HL-60/S4 treated with retinoic acid at 250 ng/mL for 4 days and 3 days (cell line): Measurements from ENCODE around the gene FCAMR.

ENCODE experiments used
- in situ Hi-C: fragments of 300-500 bp; cut with MboI; formaldehyde crosslinking; loops from 2 replicates; pipeline ENCODE4 v1.7.0; 2022; ENCODE audit warnings: low sequenced_read_pairs

Gene FCAMR

DNA sequence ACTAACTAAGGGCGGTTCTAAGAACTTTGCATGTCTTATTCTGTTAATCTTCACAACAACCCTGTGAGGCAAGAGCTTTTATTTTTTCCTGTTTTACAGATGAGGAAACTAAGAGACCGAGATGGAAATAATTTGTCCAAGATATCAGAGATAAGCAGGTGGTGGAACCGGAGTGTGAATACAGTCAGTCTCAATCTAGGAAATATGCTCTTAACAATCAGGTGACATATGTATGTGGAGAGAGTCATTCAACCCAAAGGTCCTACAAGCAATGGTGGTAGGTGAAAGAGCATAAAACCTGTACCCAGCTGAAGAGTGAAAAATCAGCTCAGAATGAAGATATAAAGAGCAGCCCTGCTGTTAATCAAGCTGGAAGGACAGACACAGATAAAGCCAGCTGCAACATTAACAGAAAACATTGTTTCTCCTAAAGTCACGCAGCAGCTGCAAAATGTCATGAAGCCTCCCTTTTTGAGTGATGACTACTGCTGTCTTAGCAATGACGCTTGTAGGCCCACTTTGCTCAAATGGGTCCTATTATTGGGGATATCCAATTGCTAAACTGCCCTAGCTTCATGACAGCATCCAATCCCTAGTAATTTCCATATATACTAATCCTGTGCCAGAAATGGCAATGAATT, 30.5 kb upstream of the FCAMR start:
- in situ Hi-C loops: no loop called here

DNA sequence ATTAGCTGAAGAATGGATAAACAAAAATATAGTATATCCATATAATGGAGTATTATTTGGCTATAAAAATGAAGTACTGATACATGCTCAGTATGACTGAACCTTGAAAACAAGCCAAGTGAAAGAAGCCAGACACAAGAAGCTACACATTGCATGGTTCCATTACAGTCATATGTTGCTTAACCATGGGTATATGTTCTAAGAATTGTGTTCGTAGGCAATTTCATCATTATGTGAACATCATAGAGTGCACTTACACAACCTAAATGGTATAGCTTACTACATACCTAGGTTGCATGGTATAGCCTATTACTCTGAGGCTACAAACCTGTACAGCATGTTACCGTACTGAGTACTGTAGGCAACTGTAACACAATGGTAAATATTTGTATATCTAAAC, 28.6 kb upstream of the FCAMR start:
- in situ Hi-C loops: no loop called here

DNA sequence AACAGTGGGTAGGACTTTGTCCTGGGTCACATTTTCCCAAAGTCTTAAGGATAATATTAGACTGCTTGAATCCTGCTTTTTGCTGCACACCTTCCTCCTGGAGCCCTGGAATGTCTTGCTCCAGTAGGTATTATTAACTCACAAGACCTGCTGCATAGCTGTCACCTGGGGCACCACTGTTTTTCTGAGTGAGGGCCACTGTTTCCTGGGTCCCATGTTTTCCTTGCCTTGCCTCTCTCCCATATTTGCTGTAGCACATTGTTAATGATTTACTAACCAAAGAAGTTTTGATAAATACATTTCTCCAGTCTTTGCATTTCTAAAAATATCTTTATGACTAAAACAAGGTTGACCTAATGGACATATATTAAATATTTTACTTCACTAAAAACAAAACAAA, 22.5 kb upstream of the FCAMR start:
- in situ Hi-C loops: no loop called here

DNA sequence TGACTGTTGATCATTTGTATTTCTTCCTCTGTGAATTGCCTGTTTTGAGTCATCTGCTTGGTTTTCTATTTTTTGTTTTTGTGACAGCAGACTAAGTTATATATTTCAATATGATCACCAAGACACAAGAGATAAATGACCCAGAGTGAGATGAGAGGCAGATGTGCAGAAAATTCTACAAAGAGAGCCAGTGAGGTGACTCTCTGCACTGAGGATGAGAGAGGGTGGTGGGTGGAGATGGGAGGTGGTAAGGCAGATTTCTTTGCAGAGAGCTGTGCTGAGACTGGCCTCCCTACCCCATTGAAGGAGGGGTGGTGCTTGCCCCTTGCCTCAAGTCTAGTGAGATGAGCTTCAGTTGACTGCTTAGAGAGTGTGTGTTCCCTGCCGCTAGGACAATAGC, 17.6 kb upstream of the FCAMR start:
- in situ Hi-C loops: no loop called here

DNA sequence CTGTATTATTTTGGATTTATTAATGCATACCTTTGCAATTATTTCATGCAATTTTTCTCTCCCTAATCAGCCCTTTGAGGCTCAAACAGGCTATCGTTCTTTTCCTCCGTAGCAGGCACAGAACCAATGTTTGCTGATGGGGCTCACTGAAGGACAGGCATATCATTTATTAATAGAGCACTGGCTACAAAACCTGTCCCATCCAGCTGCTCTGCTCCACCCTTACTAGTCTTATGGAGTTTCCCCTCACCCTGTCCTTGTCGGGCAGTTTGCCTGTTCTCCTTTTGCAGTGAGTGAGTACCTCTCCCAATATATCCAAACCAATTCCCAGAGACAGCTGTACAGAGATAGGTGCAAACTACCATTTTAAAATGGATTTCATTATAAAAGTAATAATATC, 16.6 kb upstream of the FCAMR start:
- in situ Hi-C loops: no loop called here

DNA sequence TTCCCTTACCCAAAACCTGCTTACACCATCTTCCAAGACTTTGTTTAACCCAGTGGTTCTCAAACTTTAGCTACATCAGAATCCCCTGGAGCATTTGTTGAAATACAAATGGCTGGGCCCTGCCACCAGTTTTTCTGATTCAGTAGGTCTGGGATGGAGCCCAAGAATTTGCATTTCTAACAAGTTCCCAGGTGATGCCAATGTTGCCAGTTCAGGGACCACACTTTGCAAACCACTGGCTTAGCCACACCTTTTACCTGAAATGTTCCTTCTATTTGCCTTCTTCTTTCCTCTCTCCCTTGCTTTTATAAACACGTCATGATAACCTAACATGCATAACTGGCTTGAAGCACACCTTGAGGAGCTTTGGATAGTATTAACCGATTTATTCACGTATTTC, 16.1 kb upstream of the FCAMR start:
- in situ Hi-C loops: no loop called here

DNA sequence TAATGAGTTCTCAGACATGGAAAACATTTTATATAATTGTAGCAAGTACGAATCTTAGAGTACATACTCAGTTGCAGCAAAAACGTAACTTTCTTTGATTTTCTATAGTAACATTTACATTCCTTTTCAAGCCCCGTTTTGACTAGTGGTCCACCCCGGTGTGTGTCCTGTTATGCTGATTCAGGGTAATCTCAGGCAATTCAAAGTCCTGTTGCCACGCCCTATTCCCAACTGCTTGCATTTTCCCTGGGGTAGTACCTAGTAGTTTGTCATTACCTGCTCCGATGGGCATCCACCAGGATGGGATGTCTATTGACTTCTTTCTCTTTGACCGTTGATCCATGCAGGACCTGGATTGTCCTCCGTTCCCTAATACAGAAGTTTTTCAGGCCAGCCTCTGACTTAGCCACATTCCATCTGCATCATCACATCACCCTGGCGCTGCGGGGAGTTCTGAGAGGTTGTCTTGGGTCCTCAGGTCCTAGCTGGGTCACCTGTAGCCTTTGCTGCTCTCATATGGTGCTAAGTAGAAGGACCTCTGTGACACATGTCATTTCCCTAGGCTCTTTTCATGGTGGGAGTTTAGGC, 15.0 kb upstream of the FCAMR start:
- in situ Hi-C loops: no loop called here

DNA sequence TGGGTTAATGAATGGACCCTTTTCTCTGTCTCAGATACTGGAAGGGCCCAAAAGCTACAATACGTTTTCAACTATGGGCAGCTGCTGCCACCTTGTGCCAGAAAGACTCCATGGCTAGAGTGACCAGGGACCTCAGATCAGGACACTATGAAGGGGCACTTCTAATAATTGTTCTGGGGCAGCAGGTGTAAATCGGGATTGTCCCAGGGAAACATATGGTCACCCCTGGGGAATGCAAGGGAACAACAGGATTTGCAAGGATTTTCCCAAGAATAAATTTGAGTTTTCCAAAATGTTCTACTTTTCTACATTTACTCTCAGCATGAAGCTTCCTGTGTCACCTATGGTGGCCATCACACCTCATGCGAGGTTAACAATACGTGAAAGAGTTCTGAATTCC, 12.0 kb upstream of the FCAMR start:
- in situ Hi-C loops: no loop called here

DNA sequence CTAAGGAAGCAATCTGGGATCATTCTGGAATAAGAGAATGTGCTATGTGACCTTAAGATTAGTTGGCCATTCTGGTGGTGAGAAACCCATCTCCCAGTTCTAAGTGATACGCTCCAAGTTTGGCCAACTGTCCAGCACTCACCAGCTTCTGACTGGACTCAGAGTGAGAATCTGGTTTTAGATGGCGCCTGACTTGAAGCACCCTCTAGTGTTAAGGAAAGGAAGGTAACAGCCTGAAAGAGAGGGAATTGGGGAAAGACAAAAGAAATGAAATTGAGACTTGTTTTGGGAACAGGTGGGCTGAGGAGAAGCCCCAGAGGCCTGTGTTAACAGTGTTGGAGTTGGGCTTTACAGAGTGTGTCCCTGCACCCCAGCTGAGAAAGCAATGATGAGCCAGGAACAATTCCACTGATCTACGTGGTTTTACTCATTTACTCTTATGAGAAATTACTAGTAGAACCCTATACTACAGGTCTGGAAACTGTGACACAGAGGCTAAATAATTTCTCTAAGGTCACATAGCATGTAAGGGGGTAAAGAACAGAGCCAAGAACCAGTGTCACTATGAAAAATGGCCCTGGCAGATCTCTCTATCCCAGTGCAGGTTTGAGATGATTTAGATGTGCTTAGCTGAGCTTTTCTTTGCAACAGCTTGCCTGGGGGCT, 9.3 kb upstream of the FCAMR start:
- in situ Hi-C loops: no loop called here

DNA sequence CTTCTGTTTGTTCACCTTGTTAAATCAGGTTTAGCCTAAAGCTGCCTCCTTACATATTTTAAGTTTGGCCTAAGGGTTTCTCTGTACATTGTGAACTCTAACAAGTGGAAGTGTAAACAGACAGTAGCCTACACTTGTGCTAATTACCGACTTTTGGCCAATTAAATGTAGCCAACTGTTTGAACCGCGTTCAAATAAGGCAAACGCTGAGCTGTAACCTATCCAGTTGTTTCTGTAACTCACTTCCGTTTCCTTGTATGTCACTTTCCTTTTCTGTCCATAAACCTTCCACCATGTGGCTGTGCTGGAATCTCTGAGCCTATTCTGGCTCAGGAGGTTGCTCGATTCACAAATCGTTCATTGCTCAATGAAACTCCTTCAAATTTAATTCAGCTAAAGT, 8.0 kb upstream of the FCAMR start:
- in situ Hi-C loops: no loop called here

DNA sequence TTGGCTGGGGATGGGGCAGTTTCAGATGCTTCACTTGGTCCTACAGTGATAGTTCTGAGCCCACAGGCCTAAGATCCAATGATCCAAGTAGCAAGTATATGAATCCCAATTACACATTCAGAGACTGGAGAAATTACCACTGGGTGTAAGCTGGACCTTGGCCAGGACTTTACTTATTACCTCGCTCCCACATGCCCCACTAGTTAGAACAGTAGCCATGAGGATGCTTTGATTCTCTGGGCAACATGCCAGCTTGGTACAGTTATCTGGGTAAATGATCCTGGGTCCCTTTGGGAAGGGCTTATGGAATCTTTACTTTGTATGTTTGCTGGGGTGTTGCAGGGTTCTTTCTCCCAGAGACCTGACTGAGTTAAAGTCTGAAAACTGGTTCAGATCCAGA, 5.0 kb upstream of the FCAMR start:
- in situ Hi-C loops: no loop called here

DNA sequence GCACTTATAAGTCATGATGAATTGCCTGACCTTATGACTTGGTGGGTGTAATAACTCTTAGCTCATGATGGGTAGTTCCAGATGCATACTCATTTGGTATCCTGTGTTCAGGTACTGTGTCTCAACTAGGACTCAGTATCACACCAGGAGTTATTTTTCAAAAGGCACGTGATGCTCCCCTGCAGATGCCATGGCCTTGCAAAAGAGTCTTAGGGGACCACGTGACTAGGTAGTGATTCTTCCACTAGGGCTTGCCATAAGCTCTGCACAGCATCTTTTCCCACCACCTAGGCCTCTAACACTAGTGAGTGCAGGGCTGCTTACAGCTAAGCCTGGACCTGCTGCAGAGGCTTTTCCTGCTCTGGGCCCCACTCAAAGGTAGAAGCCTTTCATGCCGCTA, 3.9 kb upstream of the FCAMR start:
- in situ Hi-C loops: no loop called here

DNA sequence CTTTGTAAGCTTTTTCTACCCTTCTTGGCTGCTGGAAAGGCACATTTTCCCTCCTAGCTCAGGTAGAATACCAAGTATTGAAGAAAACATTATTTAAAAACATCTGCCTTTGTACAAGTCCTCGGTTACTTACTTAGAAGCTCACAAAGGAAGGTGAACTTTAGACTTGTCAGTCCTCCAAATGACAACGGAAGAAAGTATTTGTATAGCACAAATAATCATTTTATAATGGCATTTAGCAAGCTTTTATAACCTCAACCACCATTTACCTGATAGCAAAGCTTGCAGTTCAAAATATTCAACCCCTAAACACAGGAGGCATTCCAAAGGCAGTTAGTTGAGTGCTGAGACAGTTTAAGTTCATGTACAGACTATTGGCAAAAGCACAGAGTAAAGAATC, 2.5 kb upstream of the FCAMR start:
- in situ Hi-C loops: no loop called here

DNA sequence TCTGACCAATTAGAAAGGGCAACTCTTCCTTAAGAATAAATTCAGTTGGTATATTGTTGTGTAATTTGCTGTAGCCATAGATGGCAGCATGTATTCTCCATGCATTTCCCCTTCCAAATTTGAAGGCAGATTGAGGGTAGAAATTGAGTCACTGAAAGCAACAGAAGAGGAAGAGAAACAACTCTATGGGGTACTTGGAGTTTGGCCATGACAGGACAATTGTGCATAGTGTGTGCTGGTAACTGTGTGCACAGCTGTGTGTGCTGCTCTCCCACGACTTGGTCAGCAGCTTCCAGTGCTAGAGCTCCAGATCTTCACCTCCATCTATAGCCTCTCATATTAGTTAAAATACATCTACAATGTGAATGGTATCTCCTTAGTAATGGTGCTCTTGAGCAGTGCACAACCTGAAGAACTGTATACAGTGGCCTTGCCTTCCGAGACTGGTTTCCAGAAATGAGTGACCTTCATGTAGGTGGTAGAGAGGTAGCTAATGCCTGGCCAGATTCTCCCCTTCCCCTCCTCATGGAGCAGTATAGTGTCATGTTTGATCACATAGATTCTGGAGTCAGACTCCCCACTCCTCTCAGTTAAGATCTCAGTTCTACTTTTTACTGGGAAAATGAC, 882 bp upstream of the FCAMR start:
- in situ Hi-C loops: no loop called here

DNA sequence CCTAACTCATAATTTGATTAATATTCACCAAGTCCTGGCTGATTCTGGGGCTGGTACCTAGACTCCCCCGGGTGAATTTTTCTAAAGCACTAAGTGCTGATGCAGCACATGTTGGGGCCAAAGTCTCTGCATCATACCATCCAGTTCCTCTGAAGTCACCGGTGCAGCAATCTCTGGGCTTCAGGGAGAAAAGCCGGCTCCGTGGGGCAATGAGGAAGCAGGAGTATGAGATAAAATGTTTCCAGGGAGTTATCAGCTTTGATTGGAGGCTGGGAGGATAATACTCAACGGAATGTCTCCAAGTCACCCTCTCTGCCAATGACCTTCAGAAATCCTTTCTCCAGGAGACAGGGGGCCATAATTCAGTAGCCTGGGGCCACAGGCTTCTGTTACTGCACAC, 1.2 kb downstream of the FCAMR start:
- in situ Hi-C loops: no loop called here

DNA sequence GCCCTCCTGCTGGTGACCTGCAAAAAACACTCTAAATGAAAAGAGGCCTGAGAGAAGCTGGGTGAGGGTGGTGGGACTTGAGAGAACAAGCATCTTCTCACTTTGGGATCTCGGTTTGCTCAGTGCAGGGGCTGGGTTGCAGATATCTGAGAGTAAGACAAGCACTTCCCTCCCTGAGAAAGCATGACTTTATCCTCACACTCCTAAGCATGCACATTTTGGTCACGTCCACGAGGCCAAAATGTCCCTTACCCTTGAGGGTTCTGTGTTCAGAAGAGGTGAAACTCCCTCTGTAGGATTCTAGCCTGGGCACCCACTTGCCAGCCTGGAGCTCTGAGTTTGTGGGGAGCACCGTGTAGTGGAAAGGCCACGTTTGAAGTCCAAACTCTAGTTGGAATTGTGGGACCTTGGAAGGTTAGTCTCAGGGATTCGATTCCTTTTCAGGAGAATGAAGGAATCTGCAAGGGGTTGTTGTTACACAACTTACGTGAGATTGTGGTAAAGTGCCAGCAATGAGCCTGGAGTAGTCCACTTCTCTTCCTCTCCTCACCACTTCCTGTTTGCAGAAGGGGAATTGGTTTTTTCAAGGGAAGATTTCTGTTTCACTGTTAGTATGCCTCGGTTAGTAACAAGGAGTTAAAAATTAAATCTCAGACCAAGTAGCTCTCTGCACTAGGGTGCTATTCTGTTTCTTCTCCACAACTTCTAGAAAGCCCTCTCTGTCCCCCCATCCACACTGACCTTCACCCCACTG, 3.0 kb downstream of the FCAMR start:
- in situ Hi-C loops: no loop called here

DNA sequence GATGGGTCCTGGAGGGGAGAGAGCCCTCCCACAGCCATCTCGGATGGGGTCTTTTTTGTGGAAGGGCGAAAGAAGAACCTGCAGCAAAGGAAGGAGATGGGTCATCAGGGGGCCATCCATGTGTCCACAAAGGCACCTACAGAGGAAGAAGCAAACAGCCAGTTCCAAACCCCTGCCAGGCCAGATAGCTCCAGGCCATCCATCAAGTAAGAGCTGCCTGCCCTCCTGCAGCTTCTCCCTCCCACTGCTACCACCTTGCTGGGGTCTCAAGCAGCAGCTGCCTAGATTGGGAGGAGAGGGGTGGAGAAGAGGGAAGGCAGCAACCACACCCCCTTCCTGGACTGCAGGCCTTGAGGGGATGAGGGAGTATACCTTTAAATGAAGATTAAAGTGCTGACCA, 4.5 kb downstream of the FCAMR start:
- in situ Hi-C loops: no loop called here

DNA sequence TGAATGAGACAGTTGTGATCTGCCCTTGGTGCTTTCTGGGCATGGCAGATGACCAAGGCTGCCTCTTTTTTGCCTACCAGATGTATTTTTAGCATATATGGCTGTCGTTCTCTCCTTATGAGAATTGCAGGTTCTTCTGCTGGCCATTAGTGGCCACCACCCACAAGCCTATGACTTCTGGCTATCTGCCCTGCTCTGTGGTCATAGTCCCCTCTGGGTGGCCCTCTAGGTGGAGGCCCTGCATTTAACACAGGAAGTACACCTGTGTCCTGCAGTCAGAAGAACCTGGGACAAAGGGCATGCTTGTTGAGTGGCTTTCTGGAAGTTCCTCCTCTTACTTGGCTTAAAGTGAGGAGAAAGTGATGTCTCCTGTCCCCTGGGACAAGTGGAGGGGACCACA, 6.5 kb downstream of the FCAMR start:
- in situ Hi-C loops: no loop called here

DNA sequence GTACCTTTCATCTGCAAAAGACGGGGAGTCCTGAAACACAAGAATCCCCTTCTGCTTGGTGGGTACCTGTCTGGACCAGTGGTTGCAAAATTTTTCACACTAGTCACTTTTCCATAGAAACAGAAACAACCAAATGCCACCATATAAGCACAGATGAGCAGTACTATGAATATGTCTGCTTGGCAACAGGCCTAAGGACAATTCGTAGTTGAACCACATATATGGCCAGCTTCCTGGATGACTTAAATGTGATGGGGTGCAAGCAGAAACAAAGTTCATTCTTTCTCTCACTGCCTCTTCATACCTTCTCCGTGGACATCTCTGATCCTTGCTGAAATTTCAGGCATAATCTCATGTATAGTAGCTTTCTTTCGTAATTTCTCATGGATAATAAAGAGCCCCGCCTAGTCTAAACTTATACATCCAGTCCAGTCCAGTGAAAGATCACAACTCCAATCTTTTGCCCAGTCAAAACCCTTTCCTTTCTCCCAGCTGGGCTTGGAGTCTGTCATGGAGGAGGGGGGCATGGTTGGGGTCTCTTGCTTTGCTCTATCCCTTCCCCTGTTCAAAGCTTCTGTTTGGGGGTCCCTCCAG, 7.0 kb downstream of the FCAMR start:
- in situ Hi-C loops: no loop called here

DNA sequence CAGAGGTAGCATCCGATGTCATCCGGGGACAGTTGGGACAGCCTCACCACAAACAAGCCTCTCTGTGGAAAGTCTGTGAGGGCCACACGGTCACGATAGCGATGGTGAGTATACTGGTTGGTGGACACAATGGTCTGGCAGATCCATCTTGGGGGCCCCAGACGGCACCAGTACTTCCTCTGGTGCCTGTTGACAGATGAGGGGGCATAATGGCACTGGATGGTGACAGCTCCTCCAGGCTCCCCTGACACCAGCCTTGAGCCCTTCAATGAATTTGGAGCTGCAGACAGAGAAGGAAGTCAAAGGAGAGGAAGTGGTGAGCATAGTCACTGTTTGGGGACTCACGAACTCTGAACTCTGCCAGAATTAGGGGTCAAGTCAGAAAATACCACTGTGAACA, 8.0 kb downstream of the FCAMR start:
- in situ Hi-C loops: no loop called here

DNA sequence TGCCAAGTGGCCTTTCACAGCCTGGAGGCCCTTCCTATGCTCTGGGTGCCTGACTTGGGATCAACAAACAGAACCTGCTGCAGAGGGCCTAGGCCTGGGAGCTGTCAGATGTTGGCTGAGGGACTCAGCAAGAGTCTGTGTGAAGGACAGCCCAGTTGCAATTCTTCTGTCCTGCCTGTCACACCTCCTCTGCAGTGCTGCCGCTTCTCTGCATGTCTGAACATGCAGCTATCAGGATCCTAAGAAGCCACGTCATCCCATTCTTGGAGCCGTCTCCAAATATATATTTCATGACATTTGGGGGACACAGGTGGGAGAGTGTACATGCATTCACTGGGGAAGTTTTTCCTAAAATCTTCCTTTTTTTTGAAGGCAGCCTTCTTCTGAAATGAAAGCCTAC, 8.6 kb downstream of the FCAMR start:
- in situ Hi-C loops: no loop called here
